ENCODE measurements around the gene PLA2G3.
"Not testable (repeated sequence)": the region's sequence is repeated elsewhere in the genome, so short reads cannot be mapped to it uniquely, and the experiment has no call there.

PLA2G3 gene

GRCh38 chr22:31099841-31100761 lies 40.2 kb downstream of the PLA2G3 start:
- no peak for DNase-seq (ENCODE audit: low read depth)

GRCh38 chr22:31099386-31099785 lies 40.9 kb downstream of the PLA2G3 start:
- DNase-seq (ENCODE audit: low read depth): no peak

GRCh38 chr22:31098632-31099110 lies 41.6 kb downstream of the PLA2G3 start:
- no peak for DNase-seq (ENCODE audit: low read depth)

- DNase-seq (ENCODE audit: low read depth): no peak
Measured at GRCh38 chr22:31097941-31098631, 42.2 kb downstream of the PLA2G3 start.

GRCh38 chr22:31097539-31097938 lies 42.8 kb downstream of the PLA2G3 start:
- not testable (repeated sequence) for DNase-seq (ENCODE audit: low read depth)

- no peak for DNase-seq (ENCODE audit: low read depth)
Measured at GRCh38 chr22:31096657-31097279, 43.5 kb downstream of the PLA2G3 start.

GRCh38 chr22:31095637-31096249 lies 44.6 kb downstream of the PLA2G3 start:
- DNase-seq (ENCODE audit: low read depth): no peak

GRCh38 chr22:31094741-31095140 lies 45.6 kb downstream of the PLA2G3 start:
- no peak for DNase-seq (ENCODE audit: low read depth)

GRCh38 chr22:31094021-31094551 lies 46.2 kb downstream of the PLA2G3 start:
- no peak for DNase-seq (ENCODE audit: low read depth)

- DNase-seq (ENCODE audit: low read depth): no peak
Measured at GRCh38 chr22:31093086-31093850, 47.0 kb downstream of the PLA2G3 start.

- no peak for DNase-seq (ENCODE audit: low read depth)
Measured at GRCh38 chr22:31092161-31092560, 48.1 kb downstream of the PLA2G3 start.

- no peak for DNase-seq (ENCODE audit: low read depth)
Measured at GRCh38 chr22:31091106-31091975, 49.0 kb downstream of the PLA2G3 start.

- DNase-seq (ENCODE audit: low read depth): no peak
Measured at GRCh38 chr22:31090217-31091085, 49.9 kb downstream of the PLA2G3 start.

GRCh38 chr22:31089160-31090100 lies 50.9 kb downstream of the PLA2G3 start:
- DNase-seq (ENCODE audit: low read depth): no peak

- DNase-seq (ENCODE audit: low read depth): no peak
Measured at GRCh38 chr22:31088233-31088986, 51.9 kb downstream of the PLA2G3 start.

- DNase-seq (ENCODE audit: low read depth): no peak
Measured at GRCh38 chr22:31087744-31088215, 52.5 kb downstream of the PLA2G3 start.

- no peak for DNase-seq (ENCODE audit: low read depth)
Measured at GRCh38 chr22:31086703-31087330, 53.5 kb downstream of the PLA2G3 start.
